CD4-positive, alpha-beta T cell (primary cell): Measurements from ENCODE around the gene MAP1LC3A. TPM values are rescaled to one million over a fixed set of nuclear protein-coding genes. Genes with fewer than 3 reads are reported as not detected.
"Not testable (repeated sequence)": the region's sequence is repeated elsewhere in the genome, so short reads cannot be mapped to it uniquely, and the experiment has no call there.

Experiments used
- ATAC-seq: fragments of 200-7000 bp; cut with Tn5 transposase; one replicate; pipeline ENCODE4 v1.10.0; 2022; ENCODE audit warnings: mild to moderate bottlenecking; ENCODE audit not compliant: poor library complexity
- CTCF ChIA-PET: fragments of 350-600 bp; sonication (Branson Sonifier 250); formaldehyde crosslinking; loops from one replicate; lab custom pipeline; 2021; ENCODE audit warnings: antibody characterized with exemption, inconsistent platforms; lab: Charles Lee
- POLR2A ChIA-PET: fragments of 350-600 bp; sonication (Branson Sonifier 250); formaldehyde crosslinking; loops from one replicate; lab custom pipeline; 2021; ENCODE audit warnings: antibody characterized with exemption, inconsistent platforms; lab: Charles Lee
- DNase-seq, 14 experiments: peaks; one replicate each; pipeline ENCODE4 v3.0.0-alpha.2; 2013 to 2020; ENCODE audit warnings: mixed read lengths in 2 of 14
- H3K27ac ChIP-seq, 2 donors: one replicate each; pipeline versions ENCODE4 v1.5.1 to v1.7.0; 2013; ENCODE audit warnings: low read length in 2 of 2, low read depth in 1 of 2, mild to moderate bottlenecking in 1 of 2
- H3K27me3 ChIP-seq, 2 experiments: 1 replicate in 1 of 2; 2 replicates in 1 of 2; pipeline versions ENCODE4 v1.6.1 to v1.7.0; 2013; ENCODE audit warnings: low read length in 2 of 2, control low read depth in 1 of 2, mild to moderate bottlenecking in 1 of 2, moderate library complexity in 1 of 2; ENCODE audit not compliant: insufficient read depth in 2 of 2, control insufficient read depth in 1 of 2
- H3K36me3 ChIP-seq: one replicate; pipeline ENCODE4 v1.6.1; 2013; ENCODE audit warnings: low read length, control low read depth; ENCODE audit not compliant: insufficient read depth
- H3K4me1 ChIP-seq: one replicate; pipeline ENCODE4 v1.6.1; 2013; ENCODE audit warnings: low read length, control low read depth; ENCODE audit not compliant: insufficient read depth
- H3K4me3 ChIP-seq: one replicate; pipeline ENCODE4 v1.5.1; 2013; ENCODE audit warnings: mild to moderate bottlenecking, low read length, moderate library complexity
- H3K9me3 ChIP-seq, 2 experiments: 1 replicate in 1 of 2; 2 replicates in 1 of 2; pipeline versions ENCODE4 v1.6.1 to v1.7.0; 2013; ENCODE audit warnings: low read length in 2 of 2, mild to moderate bottlenecking in 2 of 2, control low read depth in 1 of 2, moderate library complexity in 1 of 2; ENCODE audit not compliant: control insufficient read depth in 1 of 2, insufficient read depth in 1 of 2
- H3K27ac Mint-ChIP-seq: one replicate; pipeline ENCODE4 v1.8.0; 2020; ENCODE audit warnings: mixed read lengths
- H3K27me3 Mint-ChIP-seq: one replicate; pipeline ENCODE4 v1.8.0; 2021; ENCODE audit warnings: mixed read lengths
- H3K36me3 Mint-ChIP-seq: one replicate; pipeline ENCODE4 v1.8.0; 2021; ENCODE audit warnings: low read depth, mixed read lengths
- H3K4me1 Mint-ChIP-seq: one replicate; pipeline ENCODE4 v1.8.0; 2021; ENCODE audit warnings: low read depth, mixed read lengths
- H3K4me3 Mint-ChIP-seq: one replicate; pipeline ENCODE4 v1.8.0; 2020; ENCODE audit warnings: mild to moderate bottlenecking, mixed read lengths
- H3K9me3 Mint-ChIP-seq: one replicate; pipeline ENCODE4 v1.8.0; 2020; ENCODE audit warnings: mixed read lengths
- intact Hi-C, 2 experiments: fragments of 100-400 bp; cut with DNase I in 1 of 2; cut with micrococcal nuclease in 1 of 2; formaldehyde crosslinking; loops; one replicate each; pipeline versions ENCODE4 v1.15.1 to v1.9.0; 2023 to 2025; cut with DNase I, micrococcal nuclease
- total RNA-seq, 174 experiments: library from RNA in 2 of 174; stranded (reverse) in 2 of 174; gene quantifications; one replicate each; pipeline ENCODE4 v1.2.3 and lab custom pipeline; 2021 to 2026
- TF ChIP-seq, protein P1 (sequence below): fragments of 200-600 bp; IDR thresholded peaks from one replicate; pipeline ENCODE4 v1.8.0; 2022; ENCODE audit warnings: antibody characterized with exemption, mild to moderate bottlenecking

The MAP1LC3A gene
- total RNA-seq, 2 experiments from 2014 or later = 17.5 to 17.7 TPM

DNA sequence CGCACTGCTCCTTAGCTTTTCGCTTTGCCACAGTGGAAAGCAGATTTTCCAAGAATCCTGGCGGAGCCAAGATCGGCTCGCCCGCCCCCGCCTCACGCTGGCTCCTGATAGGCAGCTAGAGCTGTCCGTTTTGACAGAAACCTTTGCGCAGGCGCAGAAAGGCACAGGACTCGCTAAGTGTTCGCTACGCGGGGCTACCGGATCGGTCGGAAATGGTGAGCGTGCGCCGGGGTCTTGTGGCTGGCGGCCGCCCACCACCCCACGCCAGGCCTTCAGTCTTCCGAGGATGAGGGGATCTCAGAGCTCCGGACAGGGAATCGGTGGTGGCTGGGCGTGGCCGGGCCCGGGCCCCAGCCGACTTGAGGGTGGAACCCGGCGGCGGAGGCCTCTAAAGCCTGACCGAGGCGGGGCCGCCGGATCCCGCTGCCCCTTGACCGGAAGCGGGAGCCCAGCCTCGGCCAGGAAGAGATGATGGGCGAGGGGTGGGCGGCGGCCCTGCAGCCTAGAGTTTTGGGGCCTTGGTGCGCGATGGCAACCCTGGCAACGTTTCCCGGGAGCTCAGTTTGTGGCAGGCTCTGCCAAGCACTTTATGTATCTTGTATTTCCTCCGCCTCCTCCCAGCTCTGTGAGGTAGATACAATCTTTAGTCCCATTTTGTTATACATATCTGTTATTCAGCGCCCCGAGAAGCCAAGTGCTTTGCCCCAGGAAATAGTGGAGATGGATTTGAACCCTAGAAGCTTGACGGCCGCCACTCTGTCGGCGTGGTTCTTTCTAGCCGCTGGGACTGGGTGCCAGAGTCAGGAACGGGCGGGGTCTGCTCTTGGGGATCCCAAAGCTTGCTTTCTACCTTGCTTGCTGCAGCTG, 42.0 kb upstream of the MAP1LC3A start, which contains the start of gene DYNLRB1:
Gene DYNLRB1, plus strand, starts transcription at position 176 of the 867 bp plus-strand sequence. Its CDS starts 37 bp downstream, at position 213.
- POLR2A ChIA-PET = interaction anchor here (0.6 to 3.6 kb wide), 29 partner anchors 12 to 1438 kb away, joined by 3 to 30 read pairs (median 4); partner anchors contain the start of genes AHCY, ASIP, CEP250 and EIF2S2
- H3K4me1 Mint-ChIP-seq = peaks cover 70% of the 10 kb centered on the region
- Histone ChIP-seq H3K4me3 (peak within 1 kb of the TSS; percentile 82), H3K27ac (peak within 1 kb of the TSS; percentile 60 to 80), H3K36me3 (peaks cover 10% of the 10 kb centered on the region), H3K9me3 (no peaks in the 10 kb centered on the region), H3K27me3 (no peaks in the 10 kb centered on the region), H3K4me1 (peaks cover 30% of the 10 kb centered on the region)
- no peaks in the 10 kb centered on the region for H3K27me3 Mint-ChIP-seq
- no peaks in the 10 kb centered on the region for H3K9me3 Mint-ChIP-seq
- peak; percentile 74 for ATAC-seq
- intact Hi-C loops = loop anchor here (1.0 to 10.0 kb wide), 6 partner anchors 154 to 854 kb away; partner anchors contain the start of genes EIF2S2 (in 2 of the 2), ACSS2 (in 1 of the 2), AHCY (in 1 of the 2) and C20orf144 (in 1 of the 2)
- H3K36me3 Mint-ChIP-seq = peaks cover 32% of the 10 kb centered on the region
- CTCF ChIA-PET = interaction anchor here (0.9 to 6.4 kb wide), 9 partner anchors 11 to 204 kb away, joined by 3 to 31 read pairs (median 4); no protein-coding TSS in a partner anchor
- peak within 1 kb of the TSS; percentile 94 for H3K27ac Mint-ChIP-seq
- TF ChIP-seq, protein P1, sequence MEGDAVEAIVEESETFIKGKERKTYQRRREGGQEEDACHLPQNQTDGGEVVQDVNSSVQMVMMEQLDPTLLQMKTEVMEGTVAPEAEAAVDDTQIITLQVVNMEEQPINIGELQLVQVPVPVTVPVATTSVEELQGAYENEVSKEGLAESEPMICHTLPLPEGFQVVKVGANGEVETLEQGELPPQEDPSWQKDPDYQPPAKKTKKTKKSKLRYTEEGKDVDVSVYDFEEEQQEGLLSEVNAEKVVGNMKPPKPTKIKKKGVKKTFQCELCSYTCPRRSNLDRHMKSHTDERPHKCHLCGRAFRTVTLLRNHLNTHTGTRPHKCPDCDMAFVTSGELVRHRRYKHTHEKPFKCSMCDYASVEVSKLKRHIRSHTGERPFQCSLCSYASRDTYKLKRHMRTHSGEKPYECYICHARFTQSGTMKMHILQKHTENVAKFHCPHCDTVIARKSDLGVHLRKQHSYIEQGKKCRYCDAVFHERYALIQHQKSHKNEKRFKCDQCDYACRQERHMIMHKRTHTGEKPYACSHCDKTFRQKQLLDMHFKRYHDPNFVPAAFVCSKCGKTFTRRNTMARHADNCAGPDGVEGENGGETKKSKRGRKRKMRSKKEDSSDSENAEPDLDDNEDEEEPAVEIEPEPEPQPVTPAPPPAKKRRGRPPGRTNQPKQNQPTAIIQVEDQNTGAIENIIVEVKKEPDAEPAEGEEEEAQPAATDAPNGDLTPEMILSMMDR = no peak
- peak; percentile 88 to 96 (median 94) for DNase-seq
- peak within 1 kb of the TSS; percentile 99 for H3K4me3 Mint-ChIP-seq

DNA sequence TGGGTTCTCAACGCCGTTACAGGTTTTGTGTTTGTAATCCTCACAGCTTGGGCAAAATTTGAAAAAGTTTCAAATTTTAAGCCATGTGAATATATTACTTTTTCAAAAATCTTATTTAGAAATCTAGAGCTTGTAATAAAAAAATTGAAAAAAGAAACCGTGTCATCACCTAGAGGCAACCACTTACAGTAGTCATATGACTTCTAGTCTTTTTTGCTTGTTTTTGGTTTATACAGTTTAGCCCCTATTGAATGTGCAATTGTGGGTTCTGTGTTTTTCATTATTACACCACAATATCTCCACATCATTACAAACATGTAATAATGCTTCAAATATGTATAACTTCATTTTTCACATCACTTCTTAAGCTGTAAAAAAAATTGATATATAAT, 41.4 kb upstream of the MAP1LC3A start:
- intact Hi-C loops = loop anchor here (5.0 to 10.0 kb wide), 5 partner anchors 155 to 855 kb away; partner anchors contain the start of genes EIF2S2 (in 2 of the 2), ACSS2 (in 1 of the 2), C20orf144 (in 1 of the 2) and GGT7 (in 1 of the 2)
- Mint-ChIP-seq H3K27me3 (no peaks in the 10 kb centered on the region), H3K9me3 (no peaks in the 10 kb centered on the region), H3K4me3 (peak overlapping the region; percentile 99), H3K4me1 (peaks cover 74% of the 10 kb centered on the region), H3K27ac (peak overlapping the region; percentile 94), H3K36me3 (peaks cover 34% of the 10 kb centered on the region)
- DNase-seq (peak in 1 of 14 experiments; percentile 19), ATAC-seq (no peak)
- ChIA-PET CTCF (interaction anchor here (0.9 to 6.4 kb wide), 5 partner anchors 21 to 204 kb away, joined by 3 to 31 read pairs (median 6); no protein-coding TSS in a partner anchor), POLR2A (interaction anchor here (0.6 to 3.6 kb wide), 18 partner anchors 12 to 938 kb away, joined by 3 to 30 read pairs (median 5); partner anchors contain the start of genes AHCY, CEP250, EIF2S2 and ITCH)
- Histone ChIP-seq H3K4me3 (peak overlapping the region; percentile 82), H3K9me3 (no peaks in the 10 kb centered on the region), H3K27me3 (no peaks in the 10 kb centered on the region), H3K36me3 (peaks cover 10% of the 10 kb centered on the region), H3K4me1 (peaks cover 30% of the 10 kb centered on the region), H3K27ac (peak overlapping the region in 1 of 2 donors; percentile 80)
- TF ChIP-seq, protein P1 = no peak

DNA sequence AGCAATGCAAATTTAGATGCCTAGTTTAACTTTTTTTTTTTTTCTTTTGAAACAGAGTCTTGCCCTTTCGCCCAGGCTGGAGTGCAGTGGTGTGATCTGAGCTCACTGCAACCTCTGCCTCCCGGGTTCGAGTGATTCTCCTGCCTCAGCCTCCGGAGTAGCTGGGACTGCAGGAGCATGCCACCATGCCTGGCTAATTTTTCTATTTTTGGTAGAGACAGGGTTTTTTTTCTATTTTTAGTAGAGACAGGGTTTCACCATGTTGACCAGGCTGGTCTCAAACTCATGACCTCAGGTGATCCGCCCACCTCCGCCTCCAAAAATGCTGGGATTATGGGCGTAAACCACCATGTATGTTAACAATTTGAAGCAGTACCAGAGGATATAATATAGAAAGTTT, 39.7 kb upstream of the MAP1LC3A start:
- H3K36me3 ChIP-seq, H3K27me3 Mint-ChIP-seq: not testable (repeated sequence)

DNA sequence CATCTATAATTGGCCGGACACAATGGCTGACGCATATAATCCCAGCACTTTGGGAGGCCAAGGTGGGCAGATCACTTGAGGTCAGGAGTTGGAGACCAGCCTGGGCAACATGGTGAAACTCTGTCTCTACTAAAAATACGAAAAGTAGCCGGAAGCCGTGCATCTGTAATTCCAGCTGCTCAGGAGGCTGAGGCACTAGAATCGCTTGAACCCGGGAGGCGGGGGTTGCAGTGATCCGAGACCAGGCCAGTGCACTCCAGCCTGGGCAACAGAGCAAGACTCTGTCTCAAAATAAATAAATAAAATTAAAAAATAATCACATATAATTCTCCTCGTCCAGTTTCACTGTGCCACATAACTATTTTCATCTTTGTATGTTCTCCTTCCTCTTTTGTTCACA, 38.7 kb upstream of the MAP1LC3A start:
- POLR2A ChIA-PET, H3K27me3 ChIP-seq, DNase-seq, H3K27ac Mint-ChIP-seq, H3K36me3 ChIP-seq, H3K27me3 Mint-ChIP-seq, ATAC-seq, H3K9me3 ChIP-seq, H3K4me3 ChIP-seq, H3K9me3 Mint-ChIP-seq, H3K27ac ChIP-seq: not testable (repeated sequence)
- H3K36me3 Mint-ChIP-seq = peaks cover 53% of the 10 kb centered on the region
- intact Hi-C loops = loop anchor here (5.0 to 10.0 kb wide), 6 partner anchors 63 to 858 kb away; partner anchors contain the start of genes EIF2S2 (in 2 of the 2), ACSS2 (in 1 of the 2), C20orf144 (in 1 of the 2) and GGT7 (in 1 of the 2)
- CTCF ChIA-PET = interaction anchor here (1.0 to 6.4 kb wide), 2 partner anchors 11 to 207 kb away, joined by 3 to 31 read pairs; no protein-coding TSS in a partner anchor
- peaks cover 77% of the 10 kb centered on the region for H3K4me1 Mint-ChIP-seq
- H3K4me1 ChIP-seq = peaks cover 40% of the 10 kb centered on the region
- peak overlapping the region; percentile 63 for H3K4me3 Mint-ChIP-seq

More for the DNA sequence above, 39.7 kb upstream of the MAP1LC3A start:
- H3K27ac ChIP-seq, H3K9me3 Mint-ChIP-seq, H3K27me3 ChIP-seq, H3K9me3 ChIP-seq, POLR2A ChIA-PET, H3K27ac Mint-ChIP-seq, H3K4me3 ChIP-seq, ATAC-seq, DNase-seq: not testable (repeated sequence)
- peaks cover 43% of the 10 kb centered on the region for H3K4me1 ChIP-seq
- Mint-ChIP-seq H3K36me3 (peaks cover 47% of the 10 kb centered on the region), H3K4me3 (peak overlapping the region; percentile 70), H3K4me1 (peaks cover 75% of the 10 kb centered on the region)
- intact Hi-C loops = loop anchor here (5.0 to 10.0 kb wide), 5 partner anchors 157 to 857 kb away; partner anchors contain the start of genes EIF2S2 (in 2 of the 2), ACSS2 (in 1 of the 2), C20orf144 (in 1 of the 2) and GGT7 (in 1 of the 2)
- CTCF ChIA-PET = interaction anchor here (1.0 to 6.4 kb wide), 2 partner anchors 12 to 206 kb away, joined by 3 to 31 read pairs; no protein-coding TSS in a partner anchor
